NCI-H345 treated with DMSO at 0.1 percent for 48 hours (cell line): ENCODE data around the gene VWA5B1.

Experiments
- DNase-seq: peaks from one replicate; lab custom pipeline; 2025; ENCODE audit not compliant: unreplicated experiment; lab: John Stamatoyannopoulos, UW

Gene VWA5B1

GRCh38 chr1:20386323-20387081, 95.8 kb downstream of the VWA5B1 start:
- no peak for DNase-seq

GRCh38 chr1:20389571-20389970, 98.9 kb downstream of the VWA5B1 start:
- no peak for DNase-seq

DNA sequence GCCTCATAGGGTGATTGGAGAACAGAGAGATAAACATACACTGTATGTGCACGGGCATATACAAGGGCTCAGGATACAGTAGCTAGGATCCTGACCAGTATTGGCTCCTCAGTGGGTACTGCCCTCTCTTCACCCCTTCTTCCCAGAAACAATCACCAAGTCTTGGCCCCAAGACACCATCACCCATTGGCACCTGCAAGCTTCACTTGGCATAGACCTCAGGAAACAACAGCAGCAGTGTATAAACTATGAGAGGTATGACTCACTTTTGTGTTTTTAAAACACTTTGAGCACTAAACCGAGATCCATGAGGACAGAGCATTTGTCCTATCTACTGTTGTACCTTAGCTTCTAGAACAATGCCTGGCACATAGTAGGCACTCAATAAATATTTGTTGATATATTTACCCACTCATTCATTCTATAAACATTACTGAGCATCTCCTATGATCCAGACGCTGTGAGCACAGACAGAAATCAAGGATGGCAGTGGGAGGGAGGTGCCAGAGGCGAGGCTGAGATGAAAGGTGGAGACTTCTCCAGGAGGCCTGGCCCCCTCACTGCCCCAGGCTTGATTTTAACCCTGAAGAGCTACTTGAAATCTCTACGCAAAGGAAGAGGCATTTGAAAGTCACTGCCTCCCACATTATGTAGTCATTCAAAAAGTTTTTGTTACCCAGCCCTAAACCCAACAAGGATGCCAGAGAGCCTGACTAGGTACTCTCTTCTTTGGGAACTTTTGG, 100.1 kb downstream of the VWA5B1 start:
- DNase-seq: no peak

DNA sequence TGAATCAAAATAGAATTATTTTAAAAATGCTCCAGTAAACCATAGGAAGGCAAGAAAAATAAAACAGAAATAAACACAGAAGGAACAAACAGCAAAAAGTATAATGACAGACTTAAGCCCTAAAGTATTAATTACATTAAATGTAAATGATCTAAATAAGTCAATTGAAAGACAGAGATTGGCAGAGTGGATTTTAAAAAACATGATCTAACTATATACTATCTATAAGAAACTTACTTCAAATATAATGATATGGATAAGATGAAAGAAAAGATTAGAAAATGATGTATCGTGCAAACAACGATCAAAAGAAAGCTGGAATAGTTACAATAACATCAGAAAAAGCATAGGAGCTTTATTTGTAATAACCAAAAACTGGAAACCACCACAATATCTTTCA, 104.6 kb downstream of the VWA5B1 start:
- no peak for DNase-seq

DNA sequence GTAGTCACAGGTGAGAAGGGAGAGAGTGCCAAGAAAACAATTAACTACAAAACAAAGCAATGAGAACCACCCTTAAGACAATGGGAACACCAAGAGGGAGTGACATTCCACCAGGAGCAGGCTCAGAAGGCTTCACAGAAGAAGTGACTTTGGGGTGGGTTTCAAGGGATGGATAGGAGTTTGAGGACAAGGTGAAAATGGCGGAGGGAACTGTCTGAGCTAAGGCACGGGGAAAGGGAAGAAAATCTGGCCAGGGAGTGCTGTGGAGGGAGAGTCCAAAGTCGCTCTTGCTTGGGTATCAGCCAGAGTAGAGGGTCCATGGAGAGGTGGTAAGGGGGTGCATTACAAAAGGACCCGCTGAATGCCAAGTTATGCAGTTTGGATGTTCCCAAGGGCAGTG, 108.1 kb downstream of the VWA5B1 start:
- DNase-seq: no peak

DNA sequence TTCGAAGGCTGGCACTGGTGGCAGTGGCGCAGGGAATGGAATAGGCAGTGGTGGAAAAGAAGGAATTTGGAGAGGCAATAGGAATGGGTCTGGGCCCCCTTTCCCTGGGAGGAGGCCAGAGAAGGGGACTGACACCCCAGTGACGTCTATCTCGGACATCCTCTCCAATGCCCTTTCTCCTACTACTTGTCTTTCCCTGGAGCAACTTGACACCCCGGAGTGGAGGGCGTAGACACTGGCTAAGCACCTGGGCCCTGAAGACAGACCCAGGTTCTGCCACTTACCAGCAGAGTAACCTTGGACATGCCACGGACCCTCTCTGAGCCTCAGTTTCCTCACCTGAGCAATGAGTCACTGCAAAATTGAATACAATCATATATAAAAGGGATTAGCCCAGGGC, 108.5 kb downstream of the VWA5B1 start:
- no peak for DNase-seq

DNA sequence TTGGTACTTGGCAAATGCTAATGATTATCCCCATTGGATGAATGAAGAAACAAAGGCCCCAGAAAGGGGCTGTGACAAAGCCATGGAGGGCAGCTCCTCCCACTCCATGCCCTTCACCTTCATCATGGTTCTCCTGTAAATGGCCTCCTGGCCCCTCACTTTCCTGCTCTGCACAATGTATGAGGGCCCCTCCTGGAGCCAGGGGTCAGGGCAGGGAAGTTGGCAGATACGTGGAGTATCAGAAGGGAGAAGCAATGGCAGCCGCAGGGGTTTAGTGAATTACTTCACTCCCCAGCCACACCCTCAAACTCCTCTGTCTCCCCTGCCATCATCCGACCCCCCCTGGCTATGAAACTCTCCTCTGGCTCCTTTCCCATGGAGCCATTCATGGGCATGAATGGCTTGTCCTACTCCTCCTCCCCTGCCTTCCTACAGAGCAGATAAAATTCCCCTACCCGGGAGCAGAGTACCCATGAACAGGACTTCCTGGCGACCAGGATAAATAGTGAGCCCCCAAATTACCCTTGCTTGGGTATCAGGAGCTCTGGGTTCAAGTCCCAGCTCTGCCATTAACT, 109.0 kb downstream of the VWA5B1 start:
- DNase-seq: no peak

- DNase-seq: no peak
Measured at GRCh38 chr1:20400341-20401177, 109.9 kb downstream of the VWA5B1 start.

DNA sequence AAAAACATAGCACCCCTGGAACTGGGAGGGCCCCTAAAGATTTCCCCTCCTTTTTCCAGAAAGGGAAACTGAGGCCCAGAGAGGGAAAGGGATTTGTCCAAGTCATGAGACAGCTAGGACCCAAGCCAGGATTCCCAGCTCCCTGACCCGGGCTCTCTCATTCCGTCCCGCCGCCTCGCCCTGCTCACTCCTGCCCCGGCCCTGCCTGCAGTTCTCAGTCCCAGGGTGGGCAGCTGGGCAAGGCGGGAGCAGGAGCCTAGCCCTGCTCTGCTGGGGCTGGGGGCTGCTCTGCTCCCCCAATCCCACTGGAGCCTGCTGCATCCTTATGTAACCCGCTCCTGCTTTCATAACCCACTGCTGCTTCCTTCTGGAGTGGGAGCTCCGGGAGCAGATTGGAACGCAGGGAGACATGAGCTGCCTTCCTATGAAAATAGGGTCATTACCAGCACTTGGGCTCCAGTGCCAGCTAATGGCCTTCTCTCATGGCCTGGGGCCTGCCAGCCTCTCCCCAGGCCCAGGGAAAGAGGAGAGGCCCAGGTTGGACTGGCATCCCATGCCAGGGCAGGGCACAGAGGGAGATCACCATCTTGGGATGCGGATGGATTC, 110.8 kb downstream of the VWA5B1 start:
- DNase-seq: no peak

DNA sequence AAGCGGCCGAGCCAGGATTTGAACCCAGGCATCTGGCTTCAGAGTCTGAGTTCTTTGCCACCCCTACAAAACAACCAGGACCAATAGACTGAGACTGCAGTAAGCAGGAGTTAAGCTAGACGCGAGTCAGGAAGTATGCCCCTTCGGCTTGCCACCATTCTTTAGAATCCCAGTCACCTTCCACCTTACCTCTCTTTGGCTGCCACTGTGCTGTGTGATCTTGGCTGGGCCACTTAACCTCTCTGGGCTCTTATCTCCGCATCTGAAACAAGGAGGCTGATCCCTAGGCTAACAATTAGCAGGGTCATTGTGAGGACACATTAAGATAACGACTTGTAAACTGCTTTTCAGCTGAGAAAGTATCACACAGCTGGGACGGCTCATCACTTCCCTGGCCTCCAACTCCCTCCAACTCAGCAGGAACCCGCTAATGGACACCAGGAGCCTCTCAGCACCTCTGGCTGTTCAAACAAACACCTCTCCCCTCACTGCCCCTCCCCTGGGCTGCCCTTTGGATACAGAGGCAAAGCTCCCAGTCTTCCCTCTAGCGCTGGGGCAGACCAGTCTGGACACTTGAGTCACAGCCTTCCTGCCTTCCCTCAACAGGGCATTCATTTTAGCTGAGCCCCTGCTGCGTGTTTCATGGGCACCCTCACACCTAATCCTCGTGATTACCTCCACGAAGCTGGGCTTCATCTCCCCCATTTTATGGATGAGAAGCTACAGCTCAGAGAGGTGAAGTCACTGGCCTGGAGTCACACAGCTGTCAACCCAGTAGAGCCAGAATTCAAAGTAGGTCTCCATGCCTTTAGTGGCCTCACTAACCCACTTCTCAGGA, 112.1 kb downstream of the VWA5B1 start:
- DNase-seq: no peak

- no peak for DNase-seq
Measured at GRCh38 chr1:20403423-20404145, 112.9 kb downstream of the VWA5B1 start.

GRCh38 chr1:20404466-20404865, 113.8 kb downstream of the VWA5B1 start:
- DNase-seq: no peak
